SK-N-SH (cell line): ENCODE data around the gene HS3ST4. TPM values are rescaled to one million over a fixed set of nuclear protein-coding genes. Genes with fewer than 3 reads are reported as not detected.

Experiments
- CTCF ChIA-PET: fragments of 300-600, 350-600 bp; formaldehyde crosslinking; extraction: SDS; loops from one replicate; lab custom pipeline; 2021; lab: Yijun Ruan, JAX
- POLR2A ChIA-PET: fragments of 350-600 bp; sonication (Branson Sonifier 250); formaldehyde crosslinking; extraction: SDS; loops from one replicate; lab custom pipeline; 2020; ENCODE audit warnings: antibody characterized with exemption, inconsistent platforms; lab: Yijun Ruan, JAX
- DNase-seq: peaks from one replicate; pipeline ENCODE4 v3.0.0; 2012
- H2AFZ ChIP-seq: fragments of 200-600 bp; sonication (generic); 2 replicates; pipeline ENCODE4 v1.8.1; 2016; ENCODE audit warnings: antibody characterized with exemption, mild to moderate bottlenecking, low read depth
- H3F3A ChIP-seq: fragments of 200-600 bp; sonication (generic); replicated peaks from 2 replicates; pipeline ENCODE3; 2016; ENCODE audit warnings: antibody characterized with exemption, mild to moderate bottlenecking; ENCODE audit not compliant: insufficient read depth
- H3K27ac ChIP-seq, 2 experiments: fragments of 200-500 bp in 1 of 2; fragments of 200-600 bp in 1 of 2; sonication (Bioruptor generic) in 1 of 2; sonication (generic), shearing (Covaris generic) in 1 of 2; 2 replicates each; pipeline versions ENCODE4 v1.5.1 to v1.6.1; 2014 to 2016; ENCODE audit warnings: low read depth in 2 of 2, inconsistent platforms in 1 of 2, low read length in 1 of 2, mild to moderate bottlenecking in 1 of 2, mixed read lengths in 1 of 2
- H3K27me3 ChIP-seq: fragments of 200-600 bp; sonication (generic), shearing (Covaris generic); 2 replicates; pipeline ENCODE4 v1.6.1; 2016; ENCODE audit warnings: mixed run types; ENCODE audit not compliant: insufficient read depth
- H3K36me3 ChIP-seq, 2 experiments: fragments of 200-500 bp in 1 of 2; fragments of 200-600 bp in 1 of 2; sonication (Bioruptor generic) in 1 of 2; sonication (generic) in 1 of 2; replicated peaks in 1 of 2; 2 replicates each; pipeline versions ENCODE3 to v1.5.1; 2014 to 2016; ENCODE audit warnings: low read length in 1 of 2, mild to moderate bottlenecking in 1 of 2; ENCODE audit not compliant: insufficient read depth in 2 of 2, control insufficient read depth in 1 of 2
- H3K4me1 ChIP-seq, 2 experiments: fragments of 200-500 bp in 1 of 2; fragments of 200-600 bp in 1 of 2; sonication (Bioruptor generic) in 1 of 2; sonication (generic), shearing (Covaris generic) in 1 of 2; 2 replicates each; pipeline versions ENCODE4 v1.5.1 to v1.6.1; 2014 to 2016; ENCODE audit warnings: low read depth in 1 of 2, low read length in 1 of 2, mixed run types in 1 of 2; ENCODE audit not compliant: insufficient read depth in 2 of 2, control insufficient read depth in 1 of 2
- H3K4me2 ChIP-seq: fragments of 200-600 bp; sonication (generic), shearing (Covaris generic); 2 replicates; pipeline ENCODE4 v1.6.1; 2017; ENCODE audit warnings: mixed run types
- H3K4me3 ChIP-seq, 2 experiments: fragments of 200-500 bp in 1 of 2; fragments of 200-600 bp in 1 of 2; sonication (Bioruptor generic) in 1 of 2; sonication (generic), shearing (Covaris generic) in 1 of 2; 2 replicates each; pipeline versions ENCODE4 v1.5.1 to v1.8.1; 2014 to 2016; ENCODE audit warnings: low read depth in 2 of 2, inconsistent platforms in 1 of 2, low read length in 1 of 2, mild to moderate bottlenecking in 1 of 2, mixed read lengths in 1 of 2, moderate library complexity in 1 of 2
- H3K79me2 ChIP-seq: fragments of 200-600 bp; sonication (generic); 2 replicates; pipeline ENCODE4 v1.8.1; 2017; ENCODE audit warnings: mild to moderate bottlenecking; ENCODE audit not compliant: insufficient read depth
- H3K9ac ChIP-seq: fragments of 200-600 bp; sonication (generic); 2 replicates; pipeline ENCODE4 v1.6.1; 2017; ENCODE audit warnings: mixed run types
- H3K9me2 ChIP-seq: fragments of 200-600 bp; sonication (generic); 2 replicates; pipeline ENCODE4 v1.6.1; 2017; ENCODE audit warnings: mixed run types
- H3K9me3 ChIP-seq: fragments of 200-600 bp; sonication (generic); 2 replicates; pipeline ENCODE4 v1.6.1; 2017; ENCODE audit warnings: mixed run types, mild to moderate bottlenecking, moderate library complexity
- H4K20me1 ChIP-seq: fragments of 200-600 bp; sonication (generic); 2 replicates; pipeline ENCODE4 v1.6.1; 2017; ENCODE audit warnings: mild to moderate bottlenecking, mixed run types; ENCODE audit not compliant: insufficient read depth
- CHD2 ChIP-seq: fragments of 150-350 bp; IDR thresholded peaks from 2 replicates; pipeline ENCODE4 v1.6.1; 2018; ENCODE audit warnings: low read length; ENCODE audit not compliant: partially characterized antibody
- ELF1 ChIP-seq: IDR thresholded peaks from 2 replicates; pipeline ENCODE4 v1.4.0; 2012
- EP300 ChIP-seq, 2 experiments: IDR thresholded peaks; 2 replicates each; pipeline versions ENCODE4 v1.4.0 to v1.6.1; 2012; ENCODE audit warnings: borderline replicate concordance in 1 of 2, low read depth in 1 of 2, low read length in 1 of 2
- FOXJ3 ChIP-seq: sonication (generic); formaldehyde crosslinking; IDR thresholded peaks from 2 replicates; pipeline ENCODE4 v1.5.1; 2020; ENCODE audit warnings: mild to moderate bottlenecking, missing genetic modification reagents
- GABPA ChIP-seq: IDR thresholded peaks from 2 replicates; pipeline ENCODE4 v1.4.0; 2012; ENCODE audit warnings: low read depth, mild to moderate bottlenecking
- GATA2 ChIP-seq: sonication (generic); formaldehyde crosslinking; IDR thresholded peaks from 2 replicates; pipeline ENCODE4 v1.5.0; 2020; ENCODE audit warnings: mild to moderate bottlenecking, missing genetic modification reagents
- MAX ChIP-seq: IDR thresholded peaks from 2 replicates; pipeline ENCODE4 v1.4.0; 2012; ENCODE audit warnings: low read depth
- NRF1 ChIP-seq: IDR thresholded peaks from 2 replicates; pipeline ENCODE4 v1.6.1; 2012; ENCODE audit warnings: low read depth, mild to moderate bottlenecking, low read length
- PBX3 ChIP-seq: IDR thresholded peaks from 2 replicates; pipeline ENCODE4; 2012
- POLR2AphosphoS5 ChIP-seq: IDR thresholded peaks from 2 replicates; pipeline ENCODE4 v1.6.1; 2012; ENCODE audit warnings: low read depth, low read length
- RCOR1 ChIP-seq: fragments of 150-350 bp; IDR thresholded peaks from 2 replicates; pipeline ENCODE4 v1.6.1; 2017; ENCODE audit warnings: antibody characterized with exemption, low read length
- REST ChIP-seq: IDR thresholded peaks from 2 replicates; pipeline ENCODE4 v1.6.1; 2012; ENCODE audit warnings: mild to moderate bottlenecking, low read depth, low read length, moderate library complexity
- RFX5 ChIP-seq: IDR thresholded peaks from 2 replicates; pipeline ENCODE4 v1.6.1; 2012; ENCODE audit warnings: mild to moderate bottlenecking, improper control_type of control experiment, low read length
- RXRA ChIP-seq: IDR thresholded peaks from 2 replicates; pipeline ENCODE4 v1.4.0; 2012; ENCODE audit warnings: low read depth, mild to moderate bottlenecking, borderline replicate concordance
- TAF1 ChIP-seq: IDR thresholded peaks from 2 replicates; pipeline ENCODE4 v1.6.1; 2012; ENCODE audit warnings: low read depth, mild to moderate bottlenecking, low read length, moderate library complexity, borderline replicate concordance
- USF2 ChIP-seq: fragments of 150-350 bp; IDR thresholded peaks from 2 replicates; pipeline ENCODE4 v1.6.1; 2017; ENCODE audit warnings: antibody characterized with exemption, low read length, low read depth, borderline replicate concordance
- YY1 ChIP-seq: IDR thresholded peaks from 2 replicates; pipeline ENCODE4 v1.4.0; 2012; ENCODE audit warnings: low read depth, mild to moderate bottlenecking
- ZBTB33 ChIP-seq: IDR thresholded peaks from 2 replicates; pipeline ENCODE4 v1.4.0; 2012; ENCODE audit warnings: low read depth, borderline replicate concordance
- WGBS: methylation state at CpG from one replicate; pipeline ENCODE4 v1.1.6; 2017; ENCODE audit warnings: low lambda C conversion rate; 5-methylcytosine and 5-hydroxymethylcytosine counted together
- polyA plus RNA-seq, 3 experiments: library from polyadenylated mRNA; depleted of rRNA; stranded (reverse); fragments of >200 nt; gene quantifications; 2 replicates each; pipeline ENCODE4 v1.2.3, GENCODE V29; 2012

Gene HS3ST4
- polyA plus RNA-seq, 1 of the 3 experiments (the other 2 are of a cell fraction), result not detected

- TF ChIP-seq NRF1 (no peak), POLR2AphosphoS5 (no peak), TAF1 (no peak)
Measured at GRCh38 chr16:26128296-26128695, 436.5 kb downstream of the HS3ST4 start (continued).

- Histone ChIP-seq H3K4me3 (no peak overlapping the region), H3K9ac (no peak overlapping the region), H4K20me1 (no peaks in the 10 kb centered on the region), H3F3A (no peaks in the 10 kb centered on the region), H3K27ac (no peak overlapping the region), H3K9me2 (no peaks in the 10 kb centered on the region), H3K9me3 (no peaks in the 10 kb centered on the region), H3K4me2 (no peak overlapping the region), H3K4me1 (no peaks in the 10 kb centered on the region), H3K79me2 (no peaks in the 10 kb centered on the region), H2AFZ (no peak overlapping the region), H3K36me3 (no peaks in the 10 kb centered on the region), H3K27me3 (no peaks in the 10 kb centered on the region)
- DNase-seq, result no peak
- ChIA-PET POLR2A (no interaction called here), CTCF (no interaction called here)
- 12% methylated on average over 9 of the region's 9 CpGs for WGBS
- TF ChIP-seq ELF1 (no peak), TAF1 (no peak), GATA2 (CRISPR knock-in tag) (no peak), RCOR1 (no peak), POLR2AphosphoS5 (no peak), REST (no peak), ZBTB33 (no peak), PBX3 (no peak), NRF1 (no peak), EP300 (IDR thresholded peaks at IDR 0.05; ENCODE audit: borderline replicate concordance in 1 of 2, low read depth in 1 of 2, low read length in 1 of 2) (no peak), RFX5 (no peak), RXRA (no peak), GABPA (no peak), CHD2 (no peak), FOXJ3 (CRISPR knock-in tag) (no peak), USF2 (no peak), YY1 (no peak), MAX (no peak)
Measured at GRCh38 chr16:26129997-26130396, 438.2 kb downstream of the HS3ST4 start.
